ENCODE data around the gene TRIM58.

Gene TRIM58

DNA sequence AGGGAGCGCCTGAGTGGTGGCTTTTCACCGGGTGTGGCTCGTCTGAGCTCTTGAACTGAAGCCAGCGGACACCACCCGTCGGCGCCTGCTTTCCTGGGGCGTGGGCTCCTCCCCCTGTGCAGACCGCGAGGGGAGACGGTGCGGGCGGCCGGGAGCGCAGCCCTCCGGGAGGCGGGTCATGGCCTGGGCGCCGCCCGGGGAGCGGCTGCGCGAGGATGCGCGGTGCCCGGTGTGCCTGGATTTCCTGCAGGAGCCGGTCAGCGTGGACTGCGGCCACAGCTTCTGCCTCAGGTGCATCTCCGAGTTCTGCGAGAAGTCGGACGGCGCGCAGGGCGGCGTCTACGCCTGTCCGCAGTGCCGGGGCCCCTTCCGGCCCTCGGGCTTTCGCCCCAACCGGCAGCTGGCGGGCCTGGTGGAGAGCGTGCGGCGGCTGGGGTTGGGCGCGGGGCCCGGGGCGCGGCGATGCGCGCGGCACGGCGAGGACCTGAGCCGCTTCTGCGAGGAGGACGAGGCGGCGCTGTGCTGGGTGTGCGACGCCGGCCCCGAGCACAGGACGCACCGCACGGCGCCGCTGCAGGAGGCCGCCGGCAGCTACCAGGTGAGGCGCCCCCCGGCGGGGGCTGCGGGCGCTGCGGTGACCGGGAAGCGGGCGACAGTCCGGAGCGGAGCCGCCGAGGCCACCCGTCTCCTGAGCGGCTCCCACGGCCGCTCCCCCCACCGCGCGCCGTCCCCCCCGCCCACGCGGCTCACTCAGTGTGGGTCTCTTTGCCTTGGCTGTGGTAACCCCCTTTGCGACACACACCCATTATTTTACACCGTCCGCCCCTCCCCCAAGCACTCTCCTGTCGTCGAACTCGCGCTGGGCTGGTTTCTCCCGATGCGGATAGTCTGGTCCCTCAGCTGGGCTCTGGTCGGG is at the start of gene TRIM58:
TSS of gene TRIM58 (plus strand) at position 119 of the 916 bp plus-strand sequence. CDS start at position 179, 60 bp downstream.
- DNase-seq (ENCODE audit: low spot score): peak; percentile 76

DNA sequence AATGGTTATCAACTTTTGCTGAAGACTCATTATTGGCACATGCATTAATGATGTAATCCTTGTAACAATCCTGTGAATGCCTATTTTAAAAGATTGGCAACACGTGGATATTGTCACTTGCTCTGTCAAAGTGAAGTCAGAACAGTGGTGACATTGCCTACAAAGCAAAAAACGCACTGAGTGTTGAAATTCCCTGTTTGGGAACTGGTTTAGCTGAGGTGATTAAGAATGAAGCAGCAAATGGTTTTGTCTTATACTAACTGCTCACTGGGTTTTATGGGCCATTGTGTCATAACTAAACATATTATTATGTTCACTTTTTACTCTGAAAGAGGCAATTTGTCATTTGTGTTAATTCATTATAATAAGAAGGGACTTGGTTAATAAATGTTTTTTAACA is 44.4 kb upstream of the TRIM58 start:
- no peak for DNase-seq (ENCODE audit: low spot score)

DNA sequence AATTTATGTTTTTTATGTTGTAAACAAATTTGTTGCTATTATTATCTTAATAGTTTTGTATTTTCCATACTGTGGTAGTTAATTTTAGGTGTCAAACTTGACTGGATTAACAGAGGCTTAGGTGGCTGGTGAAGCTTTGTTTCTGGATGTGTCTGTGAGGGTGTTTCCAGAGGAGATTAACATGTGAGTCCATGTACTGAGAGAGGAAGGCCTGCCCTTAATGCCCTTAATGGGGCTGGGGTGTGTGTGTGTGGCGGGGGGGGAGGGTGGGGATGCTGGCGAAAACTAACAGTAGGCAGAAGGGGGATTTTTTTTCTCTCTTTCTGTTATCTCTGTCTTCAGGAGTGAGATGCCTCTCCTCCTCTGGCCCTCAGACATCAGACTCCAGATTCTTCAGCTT is 34.9 kb upstream of the TRIM58 start:
- no peak for DNase-seq (ENCODE audit: low spot score)

GRCh38 chr1:247824023-247824422 is 33.0 kb upstream of the TRIM58 start, which contains the start of gene OR14A16:
Gene OR14A16, minus strand, starts transcription at chr1:247824119. Its CDS starts 8,390 bp downstream, at chr1:247815729.
- no peak for DNase-seq (ENCODE audit: low spot score)

DNA sequence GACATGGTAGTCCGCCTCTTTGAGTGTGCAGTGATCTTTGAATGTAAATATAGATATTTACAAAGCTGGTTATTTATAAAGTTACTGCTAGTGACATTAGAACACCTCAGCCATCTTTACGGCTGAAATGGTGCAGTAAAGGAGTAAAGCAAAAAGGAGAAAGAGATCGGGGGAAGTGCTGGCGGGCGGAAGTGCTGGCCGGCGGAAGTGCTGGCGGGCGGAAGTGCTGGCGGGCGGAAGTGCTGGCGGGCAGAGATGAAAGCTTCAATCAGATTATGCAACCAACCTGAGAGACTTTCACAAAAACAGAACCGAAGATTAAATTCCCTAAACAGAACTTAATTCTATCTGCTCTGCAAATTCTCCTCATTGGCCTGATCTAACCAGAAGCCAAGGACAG is 31.6 kb upstream of the TRIM58 start:
- DNase-seq (ENCODE audit: low spot score): no peak

GRCh38 chr1:247829656-247830055 is 27.3 kb upstream of the TRIM58 start:
- no peak for DNase-seq (ENCODE audit: low spot score)

DNA sequence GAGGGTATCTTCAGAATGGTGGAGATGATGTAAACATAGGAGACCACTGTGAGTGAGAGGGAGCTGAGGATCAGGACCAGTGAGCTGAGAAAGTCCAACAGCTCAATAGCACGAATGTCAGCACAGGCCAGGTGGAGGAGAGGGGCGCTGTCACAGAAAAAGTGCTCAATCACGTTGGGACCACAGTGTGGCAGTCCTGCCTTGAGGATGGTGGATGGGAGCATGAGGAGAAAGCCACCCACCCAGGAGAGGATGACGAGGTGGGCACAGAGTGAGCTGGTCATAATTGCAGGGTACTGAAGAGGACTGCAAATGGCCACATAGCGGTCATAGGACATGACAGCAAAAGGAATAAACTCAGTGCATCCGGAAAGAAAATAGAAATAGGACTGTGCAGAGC is 23.4 kb upstream of the TRIM58 start:
- DNase-seq (ENCODE audit: low spot score): no peak

- no peak for DNase-seq (ENCODE audit: low spot score)
Observed at GRCh38 chr1:247840818-247841217, 16.2 kb upstream of the TRIM58 start.

DNA sequence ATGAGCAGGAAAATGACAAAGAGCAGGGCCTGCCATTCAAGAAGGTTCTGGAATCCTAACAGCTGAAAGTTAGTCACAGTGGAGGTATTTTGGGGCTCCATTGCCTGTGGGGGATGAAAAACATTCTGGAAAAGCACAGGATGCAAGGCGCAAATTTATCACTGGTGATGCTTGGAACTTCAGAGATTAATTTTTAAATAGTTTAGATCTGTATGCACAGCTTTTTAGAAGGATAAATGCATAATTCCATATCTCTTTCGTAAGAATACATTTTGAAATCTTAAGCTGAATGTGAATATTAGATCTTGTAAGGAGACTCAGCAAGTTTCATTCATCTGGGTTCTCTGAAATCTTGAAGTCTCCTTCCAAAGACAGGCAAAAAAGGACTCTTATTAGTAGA is 15.2 kb upstream of the TRIM58 start, which contains the start of gene OR11L1:
TSS of gene OR11L1 (minus strand) at position 101 of the 400 bp plus-strand sequence. CDS start at position 101, 0 bp downstream.
- DNase-seq (ENCODE audit: low spot score): no peak

GRCh38 chr1:247843411-247843810 is 13.6 kb upstream of the TRIM58 start:
- no peak for DNase-seq (ENCODE audit: low spot score)

DNA sequence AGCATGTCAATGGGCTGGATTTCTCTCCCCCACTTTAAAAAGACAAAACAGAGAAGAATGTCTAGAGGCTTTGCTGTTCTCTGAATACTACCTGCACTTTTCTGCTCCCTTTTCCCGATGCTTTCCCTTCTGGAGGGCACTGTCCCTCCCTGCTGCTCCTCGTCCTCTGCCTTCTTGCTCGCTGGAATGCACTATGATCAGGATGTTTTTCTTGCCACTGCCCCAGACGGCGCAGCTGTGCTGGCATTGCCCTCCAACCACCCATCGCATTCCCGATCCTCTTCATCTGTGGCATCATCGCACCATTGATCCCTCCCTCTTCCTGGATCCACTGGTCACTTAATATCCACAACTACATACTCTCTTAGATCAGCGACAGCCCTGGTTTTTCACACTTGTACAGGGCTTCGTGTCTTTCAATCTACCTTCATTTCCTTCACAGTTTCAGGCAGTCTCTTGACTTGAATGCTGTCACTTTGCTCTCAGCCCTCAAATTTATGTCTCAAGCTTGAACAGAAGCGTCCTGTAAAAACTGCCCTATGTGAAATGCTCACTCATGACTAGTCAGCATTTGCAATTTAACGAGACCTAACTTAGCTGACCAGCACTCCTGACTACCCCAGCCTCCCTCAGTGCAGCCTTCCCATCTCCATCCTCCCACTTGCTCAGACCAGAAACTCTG is 11.8 kb upstream of the TRIM58 start:
- DNase-seq (ENCODE audit: low spot score): no peak

DNA sequence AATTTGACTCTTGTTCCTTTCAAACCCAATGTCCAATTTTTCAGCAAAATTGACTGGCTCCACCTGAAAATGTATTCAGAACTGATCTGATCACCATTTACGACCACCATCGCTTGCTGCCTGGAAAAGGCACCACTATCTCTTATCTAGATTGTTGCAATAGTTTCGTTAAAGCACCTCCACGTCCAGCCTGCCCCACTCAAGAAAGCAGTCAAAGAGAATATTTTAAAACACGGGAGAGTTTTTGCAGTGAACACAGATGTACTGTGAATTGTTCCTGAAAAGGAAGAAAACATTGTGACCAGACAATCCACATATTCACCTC is 11.3 kb upstream of the TRIM58 start:
- no peak for DNase-seq (ENCODE audit: low spot score)

- no peak for DNase-seq (ENCODE audit: low spot score)
Observed at GRCh38 chr1:247848346-247848745, 8.6 kb upstream of the TRIM58 start.

GRCh38 chr1:247849616-247850015 is 7.4 kb upstream of the TRIM58 start:
- no peak for DNase-seq (ENCODE audit: low spot score)

DNA sequence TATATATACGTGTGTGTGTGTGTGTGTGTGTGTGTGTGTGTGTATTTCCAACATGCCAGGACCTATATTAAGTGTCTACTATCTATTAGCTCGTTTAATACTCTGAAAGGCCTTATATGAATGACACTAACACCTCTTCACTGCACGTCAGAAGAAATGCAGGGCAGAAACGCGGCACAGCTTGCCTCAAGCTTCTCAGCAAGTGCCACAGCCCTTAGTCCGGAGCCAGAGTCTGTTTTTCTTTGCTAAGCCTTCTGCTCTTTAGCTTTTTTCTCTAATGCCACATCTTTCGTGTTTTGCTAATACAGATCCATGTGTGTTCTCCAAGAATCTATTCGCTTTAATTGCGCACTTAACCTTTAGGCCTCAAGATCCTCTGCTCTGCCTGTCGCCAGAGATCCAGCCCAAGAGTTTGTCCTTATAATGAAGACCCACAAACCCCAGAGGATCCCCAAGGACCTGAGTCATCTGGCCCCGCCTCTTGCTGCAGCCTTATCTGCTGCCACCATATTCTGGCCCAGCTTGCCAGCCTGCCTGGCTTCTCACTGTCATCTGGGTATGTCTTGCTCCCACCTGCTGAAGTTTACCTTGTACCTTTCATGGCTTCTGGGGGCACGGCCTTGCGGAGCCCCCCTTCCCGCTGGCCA is 2.0 kb upstream of the TRIM58 start:
- no peak for DNase-seq (ENCODE audit: low spot score)

DNA sequence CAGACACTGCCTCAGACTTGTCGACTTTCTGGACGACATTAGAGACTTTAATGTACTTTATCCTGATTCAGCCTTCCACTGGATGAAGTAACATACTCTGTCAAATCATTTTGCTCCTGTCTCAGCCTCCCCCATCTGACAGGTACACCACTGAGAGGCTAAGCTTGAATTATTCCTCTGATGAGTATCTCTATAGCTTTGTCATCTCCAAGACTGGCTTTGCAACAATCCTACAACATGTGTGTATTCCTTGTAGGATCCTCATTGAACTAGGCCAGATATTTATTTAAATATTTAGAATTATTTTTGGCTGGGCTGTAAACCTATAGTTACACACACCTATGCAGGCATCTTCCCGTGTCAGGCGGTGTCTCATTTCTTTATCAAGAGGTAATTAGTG is 1.1 kb upstream of the TRIM58 start:
- DNase-seq (ENCODE audit: low spot score): no peak

DNA sequence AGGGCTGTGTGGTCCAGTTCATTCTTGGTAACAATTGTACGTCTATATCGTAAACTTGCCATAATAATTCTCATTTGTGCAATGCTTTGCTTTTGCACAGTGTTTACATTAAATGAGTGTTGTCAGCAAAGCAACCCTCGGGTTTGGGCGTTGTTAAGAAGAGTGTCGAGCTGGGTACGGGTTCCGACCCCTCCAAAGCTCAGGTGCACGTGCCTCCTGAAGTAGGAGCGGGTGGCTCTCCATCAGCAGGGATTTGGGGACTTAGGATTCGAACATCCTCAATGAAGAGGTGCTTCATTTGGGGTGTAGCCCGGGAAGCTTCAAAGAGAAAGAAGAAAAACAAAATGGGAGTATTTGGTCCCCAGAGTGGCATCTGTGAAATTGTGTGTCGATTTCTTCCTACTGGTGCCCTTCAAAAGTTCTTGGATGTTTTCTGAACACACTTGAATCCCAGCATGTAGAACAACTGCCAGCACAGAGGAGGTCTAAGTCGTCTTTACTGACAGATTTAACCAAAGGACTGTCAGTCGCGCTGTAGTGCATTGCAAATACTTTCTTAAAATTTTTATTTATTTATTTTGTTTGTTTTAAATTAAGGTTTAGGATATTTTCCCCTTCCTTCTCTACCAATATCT is 1.1 kb downstream of the TRIM58 start:
- DNase-seq (ENCODE audit: low spot score): peak; percentile 21

DNA sequence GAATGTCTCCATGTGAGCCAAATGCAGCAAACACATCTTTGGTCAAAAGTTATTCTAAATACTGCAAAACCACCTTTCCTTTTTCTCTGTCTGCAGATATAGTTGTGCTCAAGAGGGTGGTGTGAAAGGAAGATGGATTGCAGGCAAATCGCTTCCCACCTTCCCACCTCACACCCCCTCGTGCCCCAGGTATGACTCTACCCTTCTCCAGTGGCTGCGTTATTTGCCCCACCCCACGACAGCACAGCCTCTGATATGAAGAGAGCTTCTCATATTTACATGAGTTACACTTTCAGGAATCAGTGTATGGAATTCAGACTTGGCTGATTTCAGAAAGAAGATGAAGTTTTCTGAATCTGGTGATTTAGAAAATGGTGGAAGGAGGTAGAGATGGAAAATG is 5.8 kb downstream of the TRIM58 start:
- no peak for DNase-seq (ENCODE audit: low spot score)

GRCh38 chr1:247864644-247865043 is 7.7 kb downstream of the TRIM58 start:
- no peak for DNase-seq (ENCODE audit: low spot score)

GRCh38 chr1:247865416-247865815 is 8.4 kb downstream of the TRIM58 start:
- DNase-seq (ENCODE audit: low spot score): peak; percentile 24

GRCh38 chr1:247883346-247883745 is 26.4 kb downstream of the TRIM58 start:
- DNase-seq (ENCODE audit: low spot score): no peak

GRCh38 chr1:247884797-247885413 is 27.9 kb downstream of the TRIM58 start:
- DNase-seq (ENCODE audit: low spot score): no peak

All from hepatic stellate cell (primary cell).